GM13977 (cell line): Measurements from ENCODE around the gene TBC1D19.

Source experiments
- DNase-seq: peaks from one replicate; pipeline ENCODE4 v3.0.0; 2012; ENCODE audit warnings: low spot score
- CTCF ChIP-seq: IDR thresholded peaks from 2 replicates; pipeline ENCODE4 v1.5.1; 2012; ENCODE audit warnings: mild to moderate bottlenecking, control low read depth; ENCODE audit not compliant: insufficient read depth; ENCODE audit errors: extremely low read depth, missing control alignments
- in situ Hi-C: fragments of 300-500 bp; cut with MboI; formaldehyde crosslinking; loops from one replicate; pipeline ENCODE4 v1.12.0; 2022; ENCODE audit warnings: low sequenced_read_pairs, low pct_unique_long_range_greater_than_20kb, mixed read lengths, inconsistent platforms; ENCODE audit not compliant: unreplicated experiment

Gene TBC1D19

GRCh38 chr4:26785312-26785711, 201.4 kb downstream of the TBC1D19 start:
- in situ Hi-C loops: no loop called here
- no peak for TF ChIP-seq CTCF
- DNase-seq: no peak

DNA sequence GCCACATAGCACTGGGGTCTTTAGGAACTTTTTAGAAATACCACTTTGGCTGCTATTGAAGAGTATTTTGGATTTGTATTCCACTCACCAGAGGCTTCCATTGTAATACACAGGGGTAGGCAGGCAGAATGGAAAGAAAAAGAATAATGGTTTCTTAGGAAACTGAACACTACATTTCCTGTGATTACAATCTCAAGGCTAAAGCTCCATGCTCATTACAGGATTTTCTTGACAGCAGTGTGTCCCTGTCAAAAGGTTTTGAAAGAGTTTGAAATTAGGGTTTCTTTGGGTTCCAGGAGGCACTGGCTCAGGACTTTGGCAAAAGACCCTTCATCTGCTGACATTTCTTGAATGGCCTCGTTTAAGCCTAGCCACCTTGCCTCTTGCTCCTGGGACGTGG, 201.9 kb downstream of the TBC1D19 start:
- in situ Hi-C loops: no loop called here
- TF ChIP-seq CTCF: no peak
- no peak for DNase-seq

GRCh38 chr4:26786916-26787315, 203.0 kb downstream of the TBC1D19 start:
- in situ Hi-C loops: no loop called here
- no peak for TF ChIP-seq CTCF
- DNase-seq: no peak

DNA sequence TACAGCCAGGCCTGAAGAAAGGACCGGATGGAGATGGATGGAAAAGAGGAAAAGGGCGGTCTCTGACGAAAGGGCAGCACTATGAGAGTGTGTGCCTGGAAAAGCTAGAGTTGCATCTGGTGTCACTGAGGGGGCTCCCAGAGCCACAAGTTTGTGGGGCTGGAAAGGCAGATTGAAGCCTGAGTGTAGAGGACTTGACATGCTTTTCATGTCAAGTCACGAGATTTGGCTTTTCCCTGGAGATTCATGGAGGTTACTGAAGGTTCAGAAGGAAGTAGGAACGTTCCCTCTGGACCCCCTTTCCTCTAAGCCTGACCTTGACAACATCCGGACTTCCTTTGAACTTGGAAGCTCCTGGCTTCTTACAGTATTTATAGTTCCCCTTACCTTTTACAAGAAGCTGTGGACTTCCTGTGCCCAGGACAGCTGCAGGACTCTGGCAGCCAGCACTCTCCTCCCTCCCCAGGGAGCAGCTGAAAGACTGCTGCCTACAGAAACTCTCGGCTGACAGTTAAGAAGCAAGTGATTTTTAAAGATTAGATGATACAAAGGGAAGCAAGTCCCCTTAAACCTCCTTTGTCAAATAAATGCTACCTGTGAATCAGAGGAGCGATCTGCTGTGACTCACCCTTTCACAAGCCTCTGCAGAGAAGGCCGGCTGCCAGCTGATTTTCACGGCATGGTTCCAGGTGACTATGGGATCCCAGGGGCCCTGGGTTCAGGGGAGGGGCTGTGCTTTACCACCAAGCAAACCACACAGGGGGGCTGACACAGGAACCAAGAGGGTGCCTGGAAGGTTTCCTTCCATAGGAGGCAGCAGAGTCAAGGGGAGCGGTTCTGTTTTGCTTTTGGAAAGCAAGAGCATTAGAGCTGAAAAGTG, 203.8 kb downstream of the TBC1D19 start:
- TF ChIP-seq CTCF: peak; percentile 35
- in situ Hi-C loops: no loop called here
- no peak for DNase-seq

DNA sequence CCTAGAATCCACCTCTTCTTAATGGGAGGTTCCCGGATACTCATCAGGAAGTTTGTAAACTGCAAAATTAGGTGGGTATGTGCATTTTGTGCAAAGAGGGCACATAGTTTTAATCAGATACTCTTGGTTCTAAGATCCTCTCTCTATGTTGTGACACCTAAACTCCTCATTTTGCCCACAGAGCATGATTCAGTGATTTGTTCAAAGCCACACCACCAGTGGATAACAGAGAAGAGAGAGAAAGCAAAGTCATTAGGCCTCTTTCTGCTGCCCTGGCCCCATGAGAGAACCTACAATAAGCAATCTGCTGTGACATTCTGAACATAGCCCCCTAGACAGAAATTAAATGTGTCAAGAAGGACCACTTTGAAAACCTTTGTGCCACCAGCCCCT, 204.5 kb downstream of the TBC1D19 start:
- no peak for TF ChIP-seq CTCF
- in situ Hi-C loops: no loop called here
- no peak for DNase-seq

DNA sequence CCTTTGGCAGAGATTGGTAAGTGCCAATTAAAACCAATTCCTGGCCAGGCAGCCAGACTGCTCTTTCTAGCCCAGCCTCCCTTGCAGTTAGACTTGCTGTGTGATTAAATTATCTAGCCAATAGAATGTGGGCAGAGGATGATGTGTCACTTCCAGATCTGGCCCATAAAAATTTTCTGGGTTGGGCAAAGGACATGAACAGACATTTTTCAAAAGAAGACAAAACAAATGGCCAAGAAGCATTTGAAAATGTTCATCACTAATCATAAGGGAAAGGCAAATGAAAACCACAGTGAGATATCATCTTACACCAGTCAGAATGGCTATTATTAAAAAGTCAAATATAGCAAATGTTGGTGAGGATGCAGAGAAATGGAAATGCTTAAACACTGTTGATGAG, 205.3 kb downstream of the TBC1D19 start:
- no peak for TF ChIP-seq CTCF
- in situ Hi-C loops: no loop called here

More for the DNA sequence above, 205.3 kb downstream of the TBC1D19 start:
- DNase-seq: no peak
